EL (cell line): ENCODE measurements around the gene LPP.
A peak's percentile ranks its signal among the peaks of the same experiment; 100 is the strongest.

Experiments used
- DNase-seq: peaks from one replicate; pipeline ENCODE4 v3.0.0-alpha.2; 2016

Gene LPP

GRCh38 chr3:188822411-188822810 lies 668.5 kb downstream of the LPP start:
- DNase-seq: no peak

- no peak for DNase-seq
Measured at GRCh38 chr3:188824566-188824965, 670.6 kb downstream of the LPP start.

DNA sequence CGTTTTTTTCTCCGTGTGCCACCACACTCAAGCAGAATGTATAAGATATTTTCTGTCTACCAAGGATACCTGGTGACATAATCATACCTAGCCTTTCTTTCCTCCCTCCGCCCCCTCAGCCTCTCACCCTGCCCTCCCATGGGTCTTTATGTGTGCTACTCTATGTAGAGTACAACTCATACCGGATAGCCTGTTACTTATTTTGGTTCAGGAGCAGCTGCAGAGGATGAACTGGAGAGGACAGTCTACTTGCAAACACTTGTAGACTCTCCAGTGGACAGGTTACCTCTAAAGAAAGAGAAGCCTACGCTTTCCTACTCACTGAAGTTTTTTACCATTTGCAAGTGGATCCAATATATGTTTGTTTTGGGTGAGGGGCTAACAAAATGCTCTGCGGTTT lies 671.9 kb downstream of the LPP start:
- DNase-seq: no peak

- no peak for DNase-seq
Measured at GRCh38 chr3:188826574-188826973, 672.6 kb downstream of the LPP start.

DNA sequence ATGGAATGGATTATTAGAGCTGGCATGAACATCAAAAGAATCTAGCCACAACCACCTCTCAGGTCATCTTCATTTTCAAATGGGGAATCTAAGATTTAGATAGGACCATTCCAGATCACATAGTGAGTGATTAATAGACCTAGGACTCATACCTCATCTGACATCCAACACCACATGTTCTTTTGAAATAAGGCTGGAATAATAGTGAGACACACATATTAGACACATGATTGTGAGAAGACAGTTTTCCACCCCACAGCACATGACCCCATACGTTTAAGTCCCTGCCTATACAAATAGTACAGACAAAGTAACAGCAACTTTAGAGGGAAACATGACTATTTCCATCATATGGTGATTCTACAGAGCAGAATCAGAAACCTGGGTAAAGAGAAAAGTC lies 673.1 kb downstream of the LPP start:
- DNase-seq: no peak

DNA sequence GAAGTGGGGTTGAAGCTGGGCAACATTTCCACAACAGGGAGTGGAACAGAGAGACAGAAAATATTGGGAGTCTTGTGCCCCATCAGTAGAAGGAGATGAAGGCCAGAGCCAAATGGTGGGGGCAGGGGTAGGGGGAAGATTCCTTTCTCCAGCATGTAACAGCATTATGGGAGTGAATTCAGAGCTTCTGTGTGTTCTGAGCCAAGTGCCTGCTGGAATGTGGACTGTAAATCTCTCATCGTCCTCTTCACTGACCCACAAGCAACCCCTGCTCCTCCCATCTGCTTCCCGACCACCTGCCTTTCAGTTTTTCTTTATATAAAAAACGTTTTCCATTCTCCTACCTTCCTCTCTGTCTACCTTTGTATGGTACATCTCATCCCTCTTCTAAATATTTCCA lies 673.6 kb downstream of the LPP start:
- DNase-seq: no peak

DNA sequence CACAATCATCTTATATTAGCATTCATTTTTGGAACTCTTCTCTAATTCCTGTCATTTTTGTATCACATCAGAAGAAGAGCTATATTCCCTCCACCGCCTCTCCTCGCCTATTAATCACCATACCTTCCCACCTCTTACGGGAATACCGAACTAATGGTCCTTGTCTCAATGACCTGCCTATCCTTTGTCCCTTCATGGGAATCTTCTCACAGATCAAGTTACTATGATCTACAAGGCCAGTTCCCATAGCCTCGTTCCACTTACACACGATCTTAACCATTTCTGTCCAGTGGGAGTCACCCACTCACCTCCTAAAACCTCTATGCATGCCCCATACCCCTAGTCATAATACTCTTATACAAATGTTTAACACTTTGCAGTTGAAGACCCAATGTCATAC lies 675.2 kb downstream of the LPP start:
- no peak for DNase-seq

DNA sequence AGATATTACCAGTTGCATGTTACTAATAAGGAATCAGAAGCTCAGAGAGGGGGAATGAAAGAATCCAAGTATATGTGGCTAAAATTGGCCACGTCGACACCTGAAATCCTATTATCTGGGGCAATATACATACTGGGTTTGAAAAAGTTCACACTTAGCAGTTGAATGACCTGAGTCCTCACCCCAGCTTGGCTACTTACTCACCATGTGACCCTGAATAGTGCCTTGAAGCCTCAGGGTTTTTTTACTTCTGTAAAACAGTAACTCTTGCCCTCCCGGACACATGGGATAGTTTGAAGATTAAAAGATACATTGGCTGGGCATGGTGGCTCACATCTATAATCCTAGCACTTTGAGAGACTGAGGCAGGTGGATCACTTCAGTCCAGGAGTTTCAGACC lies 675.6 kb downstream of the LPP start:
- no peak for DNase-seq

DNA sequence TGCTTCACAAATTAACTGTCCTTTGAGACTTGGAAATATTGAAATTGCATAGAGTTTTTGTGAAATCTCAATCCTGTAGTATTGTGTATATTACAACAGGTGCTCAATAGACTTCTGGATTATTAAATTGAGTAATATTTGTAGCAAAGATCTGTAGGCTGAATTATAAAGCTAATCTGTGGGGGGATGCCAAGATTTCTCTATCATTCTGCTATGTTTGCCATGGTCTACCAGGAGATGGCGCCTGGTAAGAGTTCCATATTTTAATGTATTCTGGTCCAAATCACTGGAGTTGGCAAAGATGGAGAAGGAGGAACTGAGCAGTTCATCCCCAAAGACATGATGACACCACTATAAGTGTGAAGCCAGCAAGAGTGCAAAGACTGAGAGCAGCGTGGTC lies 676.9 kb downstream of the LPP start:
- peak; percentile 34 for DNase-seq

GRCh38 chr3:188832146-188832545 lies 678.2 kb downstream of the LPP start:
- no peak for DNase-seq

GRCh38 chr3:188832961-188833721 lies 679.2 kb downstream of the LPP start:
- DNase-seq: no peak

GRCh38 chr3:188834349-188834748 lies 680.4 kb downstream of the LPP start:
- no peak for DNase-seq

DNA sequence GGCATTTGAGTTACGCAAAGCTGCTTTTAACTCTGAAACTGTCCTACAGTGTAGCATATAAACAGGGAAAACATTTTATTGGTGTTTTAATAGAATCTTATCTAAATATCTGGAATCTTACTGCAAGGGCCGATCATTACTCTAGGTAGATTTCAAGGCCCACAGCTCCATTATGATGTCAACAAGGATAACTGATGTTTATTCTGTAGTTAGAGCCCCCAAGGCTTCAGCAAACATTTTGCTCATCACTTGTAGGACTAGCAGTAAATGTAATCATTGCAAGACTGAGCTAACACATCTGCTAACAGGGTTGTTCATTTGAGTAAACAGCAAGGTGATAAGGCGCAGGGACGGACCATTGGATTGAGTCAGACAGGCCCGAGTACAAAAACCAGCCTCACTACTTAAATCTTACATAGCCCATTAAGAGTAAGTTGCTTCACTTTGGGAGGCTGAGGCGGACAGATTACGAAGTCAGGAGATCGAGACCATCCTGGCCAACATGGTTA lies 685.3 kb downstream of the LPP start:
- no peak for DNase-seq

- no peak for DNase-seq
Measured at GRCh38 chr3:188840290-188840689, 686.3 kb downstream of the LPP start.

GRCh38 chr3:188841906-188842305 lies 687.9 kb downstream of the LPP start:
- no peak for DNase-seq

DNA sequence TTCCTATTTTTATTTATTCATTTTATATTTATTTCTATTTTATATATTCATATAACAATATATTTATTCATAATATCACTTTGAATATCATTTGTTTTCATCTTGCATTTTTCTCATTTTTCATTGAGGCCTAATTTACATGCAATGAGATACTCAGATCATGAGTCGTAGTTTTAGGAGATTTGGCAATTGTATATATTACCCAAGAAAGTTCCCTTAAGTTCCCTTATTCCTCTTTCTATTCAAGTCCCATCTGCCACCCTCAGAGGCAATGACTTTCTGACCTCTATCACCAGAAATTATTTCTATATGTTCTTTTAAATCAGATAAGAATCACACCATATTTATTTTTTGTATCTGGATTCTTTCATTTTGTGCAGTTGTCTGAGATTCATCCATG lies 688.7 kb downstream of the LPP start:
- peak; percentile 67 for DNase-seq

DNA sequence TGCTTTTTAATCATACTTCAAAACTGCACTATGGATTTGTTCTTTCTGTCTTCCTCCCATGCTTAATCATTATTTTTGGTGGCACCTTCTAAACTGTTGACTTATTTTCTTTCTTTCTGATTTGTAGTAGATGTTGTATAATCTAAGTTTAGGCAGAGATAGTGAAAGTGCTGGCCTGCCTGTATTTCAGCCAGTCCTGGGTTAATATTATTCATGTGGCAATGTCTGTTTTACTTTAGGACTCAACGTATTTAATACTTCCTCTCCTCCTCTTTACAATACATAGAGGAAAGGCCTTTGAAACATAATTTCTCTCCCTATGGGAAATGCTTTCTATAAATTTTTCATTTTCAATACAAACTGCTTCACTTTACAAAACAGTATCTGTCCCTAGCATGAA lies 690.1 kb downstream of the LPP start:
- no peak for DNase-seq

GRCh38 chr3:188845514-188845913 lies 691.6 kb downstream of the LPP start:
- no peak for DNase-seq

GRCh38 chr3:188848947-188849346 lies 695.0 kb downstream of the LPP start:
- no peak for DNase-seq

DNA sequence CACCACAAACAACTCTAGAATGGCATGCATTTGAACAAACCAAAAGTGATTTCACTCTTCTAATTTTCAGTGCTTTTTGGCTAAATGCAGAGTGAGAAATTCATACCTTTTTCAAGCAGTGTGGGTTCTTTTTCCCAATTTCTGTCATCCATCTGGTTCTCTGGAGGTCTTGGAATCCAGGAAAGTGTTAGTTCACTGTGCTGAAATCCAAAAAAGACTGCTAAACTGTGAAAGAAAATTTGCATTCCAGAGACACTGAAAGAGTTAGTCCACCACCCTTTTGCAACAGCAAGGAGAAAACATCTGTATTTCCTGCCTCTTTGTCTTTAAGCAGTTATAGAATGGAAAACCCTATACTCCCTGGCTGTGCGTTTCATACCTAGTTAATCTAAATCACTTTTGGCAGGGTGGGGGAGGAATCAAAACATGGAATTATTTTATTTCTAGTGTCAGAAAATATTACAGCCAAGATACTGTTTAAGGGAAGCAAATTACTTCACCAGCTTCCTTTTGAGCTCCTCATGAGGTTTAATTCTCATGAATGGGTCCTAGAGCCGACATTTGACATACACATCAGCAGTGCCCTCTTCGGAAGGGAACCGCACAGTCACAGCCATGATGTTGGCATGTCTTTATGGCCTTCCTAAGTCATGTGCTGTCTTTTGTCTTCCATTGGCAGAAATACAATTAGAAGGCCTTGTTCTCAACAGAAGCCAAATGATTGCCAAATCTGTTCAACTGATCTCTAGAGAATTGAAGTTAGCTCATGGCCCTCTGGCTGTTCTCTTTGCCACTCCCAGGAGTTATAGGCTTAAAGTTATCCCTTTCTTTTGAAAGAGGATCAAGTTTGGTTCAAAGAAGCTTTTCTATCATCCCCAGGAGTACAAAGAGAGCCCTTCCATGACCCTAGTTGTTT lies 700.2 kb downstream of the LPP start:
- no peak for DNase-seq

DNA sequence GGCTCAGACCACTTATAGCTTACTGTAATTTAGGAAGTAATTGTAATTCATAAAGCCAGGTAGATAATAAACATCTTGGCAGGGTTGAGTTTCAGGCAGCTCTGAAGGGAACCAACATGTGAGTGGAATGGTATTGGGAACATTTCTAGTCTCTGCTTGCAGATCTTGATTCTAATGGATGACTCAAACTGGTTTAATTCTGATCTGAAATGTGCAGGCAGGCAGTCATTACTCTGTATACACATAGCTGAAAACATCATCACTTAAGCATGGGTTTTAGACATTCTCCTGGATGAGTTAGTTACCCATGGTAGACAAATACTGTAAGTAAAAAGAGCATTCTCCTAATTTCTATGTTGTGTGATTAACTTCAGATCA lies 700.8 kb downstream of the LPP start:
- DNase-seq: peak; percentile 23

DNA sequence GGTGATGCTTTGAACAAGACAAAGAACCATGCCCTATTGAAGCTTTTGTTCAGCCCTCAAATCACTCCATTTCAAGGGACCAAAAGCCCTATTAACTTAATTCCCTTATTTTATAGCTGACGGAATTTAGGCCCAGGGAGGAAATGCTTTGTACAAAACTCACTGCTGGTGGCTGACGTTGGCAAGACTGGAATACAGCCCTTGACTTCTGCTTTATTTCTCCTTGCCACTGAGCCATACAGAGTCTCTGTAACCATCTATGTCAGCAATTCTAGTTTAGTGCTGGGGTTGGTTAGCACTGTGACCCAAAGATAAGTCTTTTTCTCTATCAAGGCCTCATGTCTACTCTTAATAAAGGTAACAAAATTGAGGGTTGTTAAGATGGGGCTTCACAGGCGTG lies 701.7 kb downstream of the LPP start:
- no peak for DNase-seq

GRCh38 chr3:188860147-188860546 lies 706.2 kb downstream of the LPP start:
- DNase-seq: no peak
